Activated CD4-positive, alpha-beta memory T cell treated with anti-CD3 and anti-CD28 coated beads, Interleukin-2, amount 10 ng/mL, durations not matched to agents 7 days and 5 days (primary cell): Measurements from ENCODE around the gene FOXN4. TPM values are rescaled to one million over a fixed set of nuclear protein-coding genes. Genes with fewer than 3 reads are reported as not detected.

Source experiments
- CTCF ChIA-PET: fragments of 350-600 bp; sonication (Branson Sonifier 250); formaldehyde crosslinking; loops from one replicate; lab custom pipeline; 2021; ENCODE audit warnings: antibody characterized with exemption, inconsistent platforms; lab: Charles Lee
- POLR2A ChIA-PET: fragments of 350-600 bp; sonication (Branson Sonifier 250); formaldehyde crosslinking; loops from one replicate; lab custom pipeline; 2021; ENCODE audit warnings: antibody characterized with exemption; lab: Charles Lee
- DNase-seq: peaks from one replicate; pipeline ENCODE4 v3.0.0-alpha.2; 2020
- H3K27ac Mint-ChIP-seq: one replicate; pipeline ENCODE4 v1.8.0; 2021; ENCODE audit warnings: mild to moderate bottlenecking, mixed read lengths
- H3K27me3 Mint-ChIP-seq: one replicate; pipeline ENCODE4 v1.8.0; 2021; ENCODE audit warnings: mixed read lengths
- H3K36me3 Mint-ChIP-seq: one replicate; pipeline ENCODE4 v1.8.0; 2021; ENCODE audit warnings: low read depth, mixed read lengths
- H3K4me1 Mint-ChIP-seq: one replicate; pipeline ENCODE4 v1.8.0; 2021; ENCODE audit warnings: mixed read lengths
- H3K4me3 Mint-ChIP-seq: one replicate; pipeline ENCODE4 v1.8.0; 2021; ENCODE audit warnings: mild to moderate bottlenecking, mixed read lengths
- H3K9me3 Mint-ChIP-seq: one replicate; pipeline ENCODE4 v1.8.0; 2021; ENCODE audit warnings: mixed read lengths
- total RNA-seq, 2 experiments: library from RNA; stranded (reverse); gene quantifications; one replicate each; pipeline ENCODE4 v1.2.3, GENCODE V29; 2021

The FOXN4 gene
- total RNA-seq, 2 experiments from 2014 or later: not detected

- H3K27ac Mint-ChIP-seq: no peak overlapping the region
- ChIA-PET POLR2A (no interaction called here), CTCF (no interaction called here)
Measured at GRCh38 chr12:109299849-109300248, 9.2 kb downstream of the FOXN4 start.

GRCh38 chr12:109296431-109296830, 12.7 kb downstream of the FOXN4 start:
- H3K4me1 Mint-ChIP-seq: no peaks in the 10 kb centered on the region
- H3K9me3 Mint-ChIP-seq: no peaks in the 10 kb centered on the region
- ChIA-PET CTCF (no interaction called here), POLR2A (no interaction called here)
- DNase-seq: no peak
- H3K36me3 Mint-ChIP-seq: no peaks in the 10 kb centered on the region
- H3K27ac Mint-ChIP-seq: no peak overlapping the region
- no peak overlapping the region for H3K4me3 Mint-ChIP-seq
- H3K27me3 Mint-ChIP-seq: peaks cover 9% of the 10 kb centered on the region

More at GRCh38 chr12:109299849-109300248, 9.2 kb downstream of the FOXN4 start:
- no peak overlapping the region for H3K4me3 Mint-ChIP-seq
- no peaks in the 10 kb centered on the region for H3K4me1 Mint-ChIP-seq
- no peaks in the 10 kb centered on the region for H3K9me3 Mint-ChIP-seq
- no peaks in the 10 kb centered on the region for H3K36me3 Mint-ChIP-seq
- H3K27me3 Mint-ChIP-seq: peaks cover 7% of the 10 kb centered on the region
- DNase-seq: no peak

GRCh38 chr12:109295764-109296425, 13.2 kb downstream of the FOXN4 start:
- Mint-ChIP-seq H3K4me1 (no peaks in the 10 kb centered on the region), H3K4me3 (no peak overlapping the region), H3K27me3 (peaks cover 7% of the 10 kb centered on the region), H3K9me3 (no peaks in the 10 kb centered on the region), H3K36me3 (no peaks in the 10 kb centered on the region), H3K27ac (no peak overlapping the region)
- CTCF ChIA-PET: no interaction called here
- no peak for DNase-seq
- POLR2A ChIA-PET: no interaction called here

- CTCF ChIA-PET: no interaction called here
Measured at GRCh38 chr12:109294286-109294796, 14.7 kb downstream of the FOXN4 start.

GRCh38 chr12:109293106-109293505, 16.0 kb downstream of the FOXN4 start:
- H3K4me3 Mint-ChIP-seq: no peak overlapping the region
- ChIA-PET CTCF (no interaction called here), POLR2A (no interaction called here)
- no peaks in the 10 kb centered on the region for H3K4me1 Mint-ChIP-seq
- no peaks in the 10 kb centered on the region for H3K9me3 Mint-ChIP-seq
- H3K27me3 Mint-ChIP-seq: peaks cover 7% of the 10 kb centered on the region
- no peaks in the 10 kb centered on the region for H3K36me3 Mint-ChIP-seq
- no peak overlapping the region for H3K27ac Mint-ChIP-seq
- no peak for DNase-seq

More at GRCh38 chr12:109294286-109294796, 14.7 kb downstream of the FOXN4 start:
- Mint-ChIP-seq H3K4me1 (no peaks in the 10 kb centered on the region), H3K9me3 (no peaks in the 10 kb centered on the region), H3K27me3 (peaks cover 7% of the 10 kb centered on the region), H3K27ac (no peak overlapping the region), H3K36me3 (no peaks in the 10 kb centered on the region), H3K4me3 (no peak overlapping the region)
- no peak for DNase-seq
- POLR2A ChIA-PET: no interaction called here

GRCh38 chr12:109292342-109292711, 16.8 kb downstream of the FOXN4 start:
- no peak for DNase-seq
- ChIA-PET POLR2A (no interaction called here), CTCF (no interaction called here)
- Mint-ChIP-seq H3K36me3 (no peaks in the 10 kb centered on the region), H3K27ac (no peak overlapping the region), H3K4me3 (no peak overlapping the region), H3K27me3 (peaks cover 7% of the 10 kb centered on the region), H3K4me1 (no peaks in the 10 kb centered on the region), H3K9me3 (no peaks in the 10 kb centered on the region)

GRCh38 chr12:109291521-109292341, 17.4 kb downstream of the FOXN4 start:
- Mint-ChIP-seq H3K4me3 (no peak overlapping the region), H3K27ac (no peak overlapping the region), H3K9me3 (no peaks in the 10 kb centered on the region), H3K4me1 (no peaks in the 10 kb centered on the region), H3K36me3 (no peaks in the 10 kb centered on the region), H3K27me3 (peaks cover 7% of the 10 kb centered on the region)
- CTCF ChIA-PET: no interaction called here
- POLR2A ChIA-PET: no interaction called here
- no peak for DNase-seq

GRCh38 chr12:109291117-109291516, 18.0 kb downstream of the FOXN4 start:
- ChIA-PET POLR2A (no interaction called here), CTCF (no interaction called here)
- Mint-ChIP-seq H3K9me3 (no peaks in the 10 kb centered on the region), H3K27me3 (peaks cover 7% of the 10 kb centered on the region), H3K36me3 (no peaks in the 10 kb centered on the region), H3K4me3 (no peak overlapping the region), H3K4me1 (no peaks in the 10 kb centered on the region), H3K27ac (no peak overlapping the region)
- DNase-seq: no peak

- Mint-ChIP-seq H3K9me3 (no peaks in the 10 kb centered on the region), H3K4me1 (no peaks in the 10 kb centered on the region), H3K27me3 (peaks cover 7% of the 10 kb centered on the region), H3K27ac (no peak overlapping the region), H3K4me3 (no peak overlapping the region), H3K36me3 (no peaks in the 10 kb centered on the region)
- POLR2A ChIA-PET: no interaction called here
- DNase-seq: no peak
- CTCF ChIA-PET: no interaction called here
Measured at GRCh38 chr12:109290061-109290460, 19.0 kb downstream of the FOXN4 start.

- Mint-ChIP-seq H3K4me1 (no peaks in the 10 kb centered on the region), H3K27ac (no peak overlapping the region), H3K4me3 (no peak overlapping the region), H3K27me3 (peaks cover 7% of the 10 kb centered on the region), H3K36me3 (no peaks in the 10 kb centered on the region), H3K9me3 (no peaks in the 10 kb centered on the region)
- no peak for DNase-seq
- ChIA-PET CTCF (no interaction called here), POLR2A (no interaction called here)
Measured at GRCh38 chr12:109289551-109289950, 19.5 kb downstream of the FOXN4 start.

- H3K4me3 Mint-ChIP-seq: no peak overlapping the region
Measured at GRCh38 chr12:109289004-109289403, 20.1 kb downstream of the FOXN4 start.

GRCh38 chr12:109288571-109288970, 20.5 kb downstream of the FOXN4 start:
- H3K27me3 Mint-ChIP-seq: peaks cover 7% of the 10 kb centered on the region
- H3K27ac Mint-ChIP-seq: no peak overlapping the region
- no peaks in the 10 kb centered on the region for H3K4me1 Mint-ChIP-seq
- H3K36me3 Mint-ChIP-seq: no peaks in the 10 kb centered on the region
- ChIA-PET POLR2A (no interaction called here), CTCF (no interaction called here)
- no peak for DNase-seq
- no peaks in the 10 kb centered on the region for H3K9me3 Mint-ChIP-seq
- no peak overlapping the region for H3K4me3 Mint-ChIP-seq

More at GRCh38 chr12:109289004-109289403, 20.1 kb downstream of the FOXN4 start:
- Mint-ChIP-seq H3K4me1 (no peaks in the 10 kb centered on the region), H3K27me3 (peaks cover 7% of the 10 kb centered on the region), H3K9me3 (no peaks in the 10 kb centered on the region), H3K27ac (no peak overlapping the region), H3K36me3 (no peaks in the 10 kb centered on the region)
- CTCF ChIA-PET: no interaction called here
- no peak for DNase-seq
- POLR2A ChIA-PET: no interaction called here

- Mint-ChIP-seq H3K27ac (no peak overlapping the region), H3K4me1 (no peaks in the 10 kb centered on the region), H3K27me3 (peaks cover 2% of the 10 kb centered on the region), H3K9me3 (no peaks in the 10 kb centered on the region), H3K4me3 (no peak overlapping the region), H3K36me3 (no peaks in the 10 kb centered on the region)
- POLR2A ChIA-PET: no interaction called here
- CTCF ChIA-PET: no interaction called here
- no peak for DNase-seq
Measured at GRCh38 chr12:109287811-109288469, 21.1 kb downstream of the FOXN4 start.
